Stimulated activated CD8-positive, alpha-beta memory T cell treated with anti-CD3 and anti-CD28 coated beads, Interleukin-15, amount 100 ng/mL, for 1 hour (primary cell): Measurements from ENCODE around the gene P2RY6.

ENCODE experiments used
- DNase-seq: peaks from one replicate; pipeline ENCODE4 v3.0.0-alpha.2; 2020; ENCODE audit warnings: low read depth

P2RY6 gene

GRCh38 chr11:73237471-73238290 lies 34.5 kb upstream of the P2RY6 start:
- DNase-seq: no peak

- no peak for DNase-seq
Measured at GRCh38 chr11:73239111-73239521, 33.0 kb upstream of the P2RY6 start.

GRCh38 chr11:73239571-73240189 lies 32.5 kb upstream of the P2RY6 start:
- DNase-seq: no peak

GRCh38 chr11:73240190-73240781 lies 31.9 kb upstream of the P2RY6 start:
- no peak for DNase-seq

- DNase-seq: no peak
Measured at GRCh38 chr11:73241300-73241699, 30.8 kb upstream of the P2RY6 start.

- DNase-seq: peak; percentile 46
Measured at GRCh38 chr11:73242251-73243092, 29.7 kb upstream of the P2RY6 start.

- DNase-seq: no peak
Measured at GRCh38 chr11:73243093-73243485, 29.0 kb upstream of the P2RY6 start.

- no peak for DNase-seq
Measured at GRCh38 chr11:73244589-73245240, 27.4 kb upstream of the P2RY6 start.

- DNase-seq: no peak
Measured at GRCh38 chr11:73245461-73245860, 26.7 kb upstream of the P2RY6 start.

GRCh38 chr11:73246303-73246702 lies 25.8 kb upstream of the P2RY6 start:
- DNase-seq: no peak

GRCh38 chr11:73248526-73249185 lies 23.5 kb upstream of the P2RY6 start:
- no peak for DNase-seq

- DNase-seq: no peak
Measured at GRCh38 chr11:73249304-73249703, 22.8 kb upstream of the P2RY6 start.

GRCh38 chr11:73249853-73250783 lies 22.0 kb upstream of the P2RY6 start:
- DNase-seq: no peak

- DNase-seq: no peak
Measured at GRCh38 chr11:73252577-73253191, 19.5 kb upstream of the P2RY6 start.

- no peak for DNase-seq
Measured at GRCh38 chr11:73257342-73258103, 14.6 kb upstream of the P2RY6 start.

- DNase-seq: no peak
Measured at GRCh38 chr11:73258104-73259035, 13.8 kb upstream of the P2RY6 start.

GRCh38 chr11:73259406-73260126 lies 12.6 kb upstream of the P2RY6 start:
- no peak for DNase-seq
